ENCODE data around the gene GNG10.

GNG10 gene

DNA sequence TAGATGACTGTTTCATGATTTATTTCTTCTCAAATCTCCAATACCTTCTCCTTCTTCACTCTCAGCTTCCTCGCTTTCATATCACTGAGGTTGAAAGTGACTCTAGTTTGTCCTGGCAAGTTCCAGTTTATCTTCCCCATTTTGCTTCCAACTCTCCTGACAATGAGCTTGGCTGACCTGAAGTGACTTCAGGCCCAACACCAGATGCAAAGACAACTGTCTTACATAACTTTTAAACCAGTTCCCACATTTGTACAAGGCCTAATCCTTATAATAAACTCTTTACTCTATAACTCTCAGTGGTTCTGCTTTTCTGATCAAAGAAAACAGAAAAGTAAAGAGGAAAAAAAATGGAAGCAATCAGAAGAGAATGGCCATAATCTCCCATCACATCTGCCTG lies 22.0 kb downstream of the GNG10 start:
- TF ChIP-seq, protein P1, sequence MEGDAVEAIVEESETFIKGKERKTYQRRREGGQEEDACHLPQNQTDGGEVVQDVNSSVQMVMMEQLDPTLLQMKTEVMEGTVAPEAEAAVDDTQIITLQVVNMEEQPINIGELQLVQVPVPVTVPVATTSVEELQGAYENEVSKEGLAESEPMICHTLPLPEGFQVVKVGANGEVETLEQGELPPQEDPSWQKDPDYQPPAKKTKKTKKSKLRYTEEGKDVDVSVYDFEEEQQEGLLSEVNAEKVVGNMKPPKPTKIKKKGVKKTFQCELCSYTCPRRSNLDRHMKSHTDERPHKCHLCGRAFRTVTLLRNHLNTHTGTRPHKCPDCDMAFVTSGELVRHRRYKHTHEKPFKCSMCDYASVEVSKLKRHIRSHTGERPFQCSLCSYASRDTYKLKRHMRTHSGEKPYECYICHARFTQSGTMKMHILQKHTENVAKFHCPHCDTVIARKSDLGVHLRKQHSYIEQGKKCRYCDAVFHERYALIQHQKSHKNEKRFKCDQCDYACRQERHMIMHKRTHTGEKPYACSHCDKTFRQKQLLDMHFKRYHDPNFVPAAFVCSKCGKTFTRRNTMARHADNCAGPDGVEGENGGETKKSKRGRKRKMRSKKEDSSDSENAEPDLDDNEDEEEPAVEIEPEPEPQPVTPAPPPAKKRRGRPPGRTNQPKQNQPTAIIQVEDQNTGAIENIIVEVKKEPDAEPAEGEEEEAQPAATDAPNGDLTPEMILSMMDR (conservative IDR thresholded peaks at IDR 0.05; ENCODE audit: control insufficient read depth, insufficient read depth, low read depth, low read length) = no peak
- DNase-seq (ENCODE audit: low read depth) = no peak
- no peak overlapping the region for H3K4me3 ChIP-seq (ENCODE audit: control insufficient read depth, low read depth, low read length)

DNA sequence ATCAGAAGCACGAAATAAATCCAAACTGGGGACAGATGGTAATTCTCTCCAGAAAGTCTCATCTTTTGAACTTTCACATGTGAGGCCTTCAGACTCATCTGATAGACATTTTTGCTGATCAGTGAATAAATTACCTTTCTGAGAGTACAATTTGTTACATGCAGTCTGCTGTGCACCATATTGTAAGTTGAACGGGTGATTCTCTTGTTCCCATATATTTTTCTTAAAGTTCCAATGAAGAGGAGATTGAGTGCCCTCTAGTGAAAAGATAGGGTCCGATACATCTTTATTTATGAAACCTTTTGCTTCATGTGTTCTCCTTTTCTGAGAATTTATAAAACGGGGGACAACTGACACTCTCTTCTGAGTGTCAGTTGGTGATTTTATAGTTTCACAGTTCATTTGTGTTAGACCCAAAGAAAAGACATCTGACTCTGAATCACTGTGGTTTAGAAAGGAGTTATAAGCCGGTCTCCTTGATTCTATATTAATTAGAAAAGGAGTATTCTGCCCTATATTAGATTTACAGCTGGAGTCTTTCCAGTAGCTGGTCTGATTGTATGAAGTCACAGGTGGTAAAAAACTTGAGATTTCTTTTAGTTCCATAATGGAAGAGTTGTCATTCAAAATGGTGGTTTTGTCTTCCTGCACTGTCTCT lies 30.4 kb downstream of the GNG10 start:
- H3K4me3 ChIP-seq (ENCODE audit: control insufficient read depth, low read depth, low read length) = no peak overlapping the region
- DNase-seq (ENCODE audit: low read depth) = peak; percentile 62
- TF ChIP-seq, protein P1 (conservative IDR thresholded peaks at IDR 0.05; ENCODE audit: control insufficient read depth, insufficient read depth, low read depth, low read length) = peak; percentile 48

DNA sequence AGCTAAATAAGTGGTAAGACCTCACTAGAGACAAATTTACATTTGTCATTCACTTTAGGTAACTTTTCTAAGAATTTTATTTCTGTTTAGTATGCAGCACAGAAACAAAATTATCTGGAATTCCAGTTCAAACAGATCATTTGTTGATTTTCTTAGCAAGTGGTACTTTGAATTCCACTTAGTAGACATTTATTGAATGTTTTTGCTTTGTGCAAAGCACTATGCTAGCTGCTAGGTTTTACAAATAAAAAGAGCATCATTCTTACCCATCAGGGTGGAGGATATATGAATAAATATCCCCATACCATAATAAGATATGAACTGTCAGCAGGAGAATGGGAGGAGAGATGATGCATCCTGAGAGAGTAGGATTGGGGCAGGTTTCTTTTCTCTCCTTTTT lies 35.4 kb downstream of the GNG10 start:
- no peak for DNase-seq (ENCODE audit: low read depth)
- no peak overlapping the region for H3K4me3 ChIP-seq (ENCODE audit: control insufficient read depth, low read depth, low read length)
- TF ChIP-seq, protein P1 (conservative IDR thresholded peaks at IDR 0.05; ENCODE audit: control insufficient read depth, insufficient read depth, low read depth, low read length) = no peak

DNA sequence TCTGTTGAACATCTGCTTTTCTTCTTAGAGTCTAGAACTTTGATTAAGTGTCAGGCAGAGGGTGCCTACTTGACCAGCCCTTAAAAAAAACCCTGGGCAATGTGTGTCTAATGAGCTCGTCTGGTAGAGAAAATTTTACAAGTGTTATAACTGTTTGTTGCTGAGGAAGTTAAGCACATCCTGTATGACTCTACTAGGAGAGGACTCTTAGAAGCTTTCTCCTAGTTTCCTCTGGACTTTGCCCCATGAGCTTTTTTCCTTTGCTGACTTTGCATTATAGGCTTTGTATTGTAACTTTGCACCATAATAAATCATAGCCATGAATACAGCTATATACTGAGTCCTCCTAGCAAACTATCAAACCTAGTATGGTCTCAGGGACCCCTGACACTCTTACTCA lies 39.4 kb downstream of the GNG10 start:
- H3K4me3 ChIP-seq (ENCODE audit: control insufficient read depth, low read depth, low read length) = no peak overlapping the region
- DNase-seq (ENCODE audit: low read depth) = no peak
- TF ChIP-seq, protein P1 (conservative IDR thresholded peaks at IDR 0.05; ENCODE audit: control insufficient read depth, insufficient read depth, low read depth, low read length) = no peak

DNA sequence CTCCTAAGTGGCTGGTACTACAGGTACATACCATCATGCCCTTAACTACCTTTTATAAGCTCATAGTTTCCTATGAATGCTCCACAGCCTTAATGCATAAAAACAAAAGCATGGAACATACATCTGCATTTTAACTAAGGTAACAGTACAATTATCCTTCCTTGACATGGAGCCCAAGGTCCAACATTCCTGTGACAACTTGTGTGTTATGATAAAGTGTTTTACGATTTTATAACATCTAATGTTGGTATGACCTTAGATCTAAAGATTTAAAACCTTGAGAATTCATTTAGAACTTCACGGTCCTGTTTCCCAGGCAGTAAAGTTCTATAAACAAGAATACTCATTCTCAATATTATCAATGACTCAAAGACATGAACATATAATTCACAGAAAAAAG lies 43.1 kb downstream of the GNG10 start:
- TF ChIP-seq, protein P1 (conservative IDR thresholded peaks at IDR 0.05; ENCODE audit: control insufficient read depth, insufficient read depth, low read depth, low read length) = no peak
- no peak for DNase-seq (ENCODE audit: low read depth)
- no peak overlapping the region for H3K4me3 ChIP-seq (ENCODE audit: control insufficient read depth, low read depth, low read length)

DNA sequence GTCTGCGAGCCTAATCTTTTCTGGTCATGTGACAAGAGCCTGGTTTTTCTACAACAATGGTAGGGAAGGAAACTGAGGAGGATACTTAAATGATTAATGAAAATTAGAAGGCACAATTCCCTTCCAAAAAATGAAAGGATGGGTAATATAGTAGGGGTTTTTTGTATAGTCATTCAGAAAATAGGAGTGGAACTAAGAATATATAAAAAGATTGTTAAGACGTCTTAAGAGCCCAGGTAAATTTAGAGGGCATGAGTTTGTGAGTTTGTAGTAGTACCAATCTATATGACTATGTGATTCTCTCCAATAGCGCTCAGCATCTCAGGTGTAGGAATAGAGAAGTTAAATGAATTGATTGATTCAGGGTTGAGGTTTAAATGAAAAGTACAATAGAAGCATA lies 50.1 kb downstream of the GNG10 start:
- no peak for DNase-seq (ENCODE audit: low read depth)
- H3K4me3 ChIP-seq (ENCODE audit: control insufficient read depth, low read depth, low read length) = no peak overlapping the region
- TF ChIP-seq, protein P1 (conservative IDR thresholded peaks at IDR 0.05; ENCODE audit: control insufficient read depth, insufficient read depth, low read depth, low read length) = no peak

DNA sequence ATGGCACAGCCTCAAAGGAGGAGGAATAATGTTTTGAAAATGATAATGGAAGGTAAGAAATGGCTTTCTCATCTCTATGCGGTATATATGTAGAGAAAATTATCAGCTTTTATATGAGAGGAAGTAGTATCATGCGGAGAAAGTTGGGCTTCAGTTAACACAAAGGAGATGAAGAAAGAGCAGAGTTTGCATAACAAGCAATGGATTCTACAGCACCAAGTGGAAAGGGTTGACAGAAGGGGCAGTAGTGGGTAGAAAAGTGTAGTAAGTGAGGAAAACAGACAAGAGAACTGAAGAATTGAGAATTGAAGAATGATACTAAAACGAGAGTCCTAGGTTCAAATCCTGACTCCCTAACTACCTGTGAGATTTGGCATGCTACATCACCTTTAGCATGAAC lies 51.0 kb downstream of the GNG10 start:
- no peak overlapping the region for H3K4me3 ChIP-seq (ENCODE audit: control insufficient read depth, low read depth, low read length)
- TF ChIP-seq, protein P1 (conservative IDR thresholded peaks at IDR 0.05; ENCODE audit: control insufficient read depth, insufficient read depth, low read depth, low read length) = no peak
- no peak for DNase-seq (ENCODE audit: low read depth)

Measured in fibroblast of mammary gland (primary cell).